GM18499 (cell line): ENCODE data around the gene SLC8A3.

Experiments
- ATAC-seq: cut with Tn5 transposase; IDR thresholded peaks from one replicate; pipeline ENCODE4 v1.9.1; 2021; ENCODE audit warnings: moderate number of reproducible peaks; ENCODE audit not compliant: insufficient read depth, unreplicated experiment

SLC8A3 gene

GRCh38 chr14:70033561-70033960 lies 155.2 kb downstream of the SLC8A3 start:
- ATAC-seq: no peak

GRCh38 chr14:70033116-70033515 lies 155.6 kb downstream of the SLC8A3 start:
- ATAC-seq: no peak

GRCh38 chr14:70032447-70032846 lies 156.3 kb downstream of the SLC8A3 start:
- ATAC-seq: no peak

GRCh38 chr14:70032016-70032415 lies 156.7 kb downstream of the SLC8A3 start:
- ATAC-seq: no peak

DNA sequence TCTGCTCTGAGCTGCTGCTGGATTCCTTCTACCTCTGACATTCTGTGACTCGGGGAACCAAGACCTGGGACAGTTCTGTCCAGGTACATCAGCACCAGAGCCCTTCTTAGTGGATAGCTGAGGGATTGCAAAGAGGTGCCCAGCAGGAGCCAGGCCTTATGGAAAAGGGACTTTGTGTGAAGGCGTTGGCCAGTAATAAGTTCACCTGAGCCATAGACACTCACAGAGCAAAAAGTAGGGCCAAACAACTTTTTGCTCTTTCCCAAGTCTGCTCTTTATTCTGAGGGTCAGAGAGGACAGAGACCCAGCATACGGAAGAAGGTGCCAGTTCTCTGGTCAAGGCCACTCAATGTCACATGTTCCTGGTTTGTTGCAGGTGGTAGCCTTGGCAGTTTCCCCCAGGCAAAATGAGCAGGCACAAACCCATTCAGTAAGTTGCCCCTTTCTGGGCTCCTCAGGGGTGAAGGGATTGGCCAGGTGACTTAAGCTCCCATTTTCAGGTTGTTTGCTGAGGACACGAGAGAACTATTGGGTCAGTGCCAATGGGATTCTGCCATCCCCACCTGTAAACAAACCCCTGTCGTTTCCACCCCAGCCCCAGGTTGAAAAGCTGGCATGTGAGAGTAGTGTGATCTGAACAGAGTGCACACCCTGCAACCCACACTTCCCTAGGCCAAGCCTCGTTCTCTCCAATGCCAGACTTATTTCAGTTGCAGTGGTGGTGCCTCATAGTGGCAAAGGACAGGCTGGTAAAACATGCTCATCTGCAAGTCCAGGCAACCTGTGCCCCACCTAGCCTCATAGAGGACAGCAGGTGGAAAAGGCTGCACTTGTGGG lies 159.2 kb downstream of the SLC8A3 start:
- ATAC-seq: no peak

GRCh38 chr14:70027785-70028428 lies 160.8 kb downstream of the SLC8A3 start:
- no peak for ATAC-seq

DNA sequence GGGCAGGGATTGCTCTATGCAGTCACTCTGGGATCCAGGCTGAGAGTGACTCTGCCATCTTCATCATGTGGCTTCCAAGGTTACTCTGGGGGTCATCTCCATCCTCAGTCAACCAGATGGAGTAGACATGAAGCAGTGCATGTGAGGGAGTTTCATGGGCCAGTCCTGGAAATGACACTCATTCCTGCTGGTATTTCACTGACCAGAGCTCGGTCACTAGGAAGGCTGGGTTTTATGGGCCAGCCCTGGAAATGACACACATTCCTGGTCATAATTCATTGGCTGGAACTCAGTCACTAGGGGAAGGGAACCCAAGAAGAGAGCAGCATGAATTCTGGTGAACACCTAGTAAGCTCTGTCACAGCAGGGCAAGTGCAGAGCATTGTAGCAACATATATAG lies 164.9 kb downstream of the SLC8A3 start:
- ATAC-seq: no peak

DNA sequence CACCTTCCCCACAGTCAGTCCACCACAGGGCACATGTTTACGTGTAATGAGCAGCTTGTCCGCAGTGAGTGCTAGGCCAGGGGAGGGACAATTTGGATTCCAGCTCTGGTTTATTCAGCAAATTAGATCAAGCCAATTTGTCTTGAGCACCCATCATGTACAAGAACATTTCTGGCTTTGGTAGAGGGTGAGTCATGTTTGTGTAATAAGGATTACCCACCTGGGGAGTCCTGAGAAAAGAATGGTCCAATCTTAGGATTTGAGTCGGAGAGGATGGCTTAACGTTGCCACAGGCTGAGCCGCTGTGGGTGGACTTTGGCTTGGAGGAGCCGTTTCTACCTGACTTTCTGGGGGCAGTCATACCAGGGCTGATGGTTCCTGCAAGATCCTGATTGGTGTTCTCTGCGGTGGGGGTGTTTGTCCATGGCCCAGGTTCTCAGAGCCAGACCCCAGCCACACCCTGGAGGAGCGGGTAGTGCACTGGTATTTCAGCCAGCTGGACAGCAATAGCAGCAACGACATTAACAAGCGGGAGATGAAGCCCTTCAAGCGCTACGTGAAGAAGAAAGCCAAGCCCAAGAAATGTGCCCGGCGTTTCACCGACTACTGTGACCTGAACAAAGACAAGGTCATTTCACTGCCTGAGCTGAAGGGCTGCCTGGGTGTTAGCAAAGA lies 165.8 kb downstream of the SLC8A3 start:
- ATAC-seq: no peak

- ATAC-seq: no peak
Measured at GRCh38 chr14:70021548-70022220, 167.1 kb downstream of the SLC8A3 start.

DNA sequence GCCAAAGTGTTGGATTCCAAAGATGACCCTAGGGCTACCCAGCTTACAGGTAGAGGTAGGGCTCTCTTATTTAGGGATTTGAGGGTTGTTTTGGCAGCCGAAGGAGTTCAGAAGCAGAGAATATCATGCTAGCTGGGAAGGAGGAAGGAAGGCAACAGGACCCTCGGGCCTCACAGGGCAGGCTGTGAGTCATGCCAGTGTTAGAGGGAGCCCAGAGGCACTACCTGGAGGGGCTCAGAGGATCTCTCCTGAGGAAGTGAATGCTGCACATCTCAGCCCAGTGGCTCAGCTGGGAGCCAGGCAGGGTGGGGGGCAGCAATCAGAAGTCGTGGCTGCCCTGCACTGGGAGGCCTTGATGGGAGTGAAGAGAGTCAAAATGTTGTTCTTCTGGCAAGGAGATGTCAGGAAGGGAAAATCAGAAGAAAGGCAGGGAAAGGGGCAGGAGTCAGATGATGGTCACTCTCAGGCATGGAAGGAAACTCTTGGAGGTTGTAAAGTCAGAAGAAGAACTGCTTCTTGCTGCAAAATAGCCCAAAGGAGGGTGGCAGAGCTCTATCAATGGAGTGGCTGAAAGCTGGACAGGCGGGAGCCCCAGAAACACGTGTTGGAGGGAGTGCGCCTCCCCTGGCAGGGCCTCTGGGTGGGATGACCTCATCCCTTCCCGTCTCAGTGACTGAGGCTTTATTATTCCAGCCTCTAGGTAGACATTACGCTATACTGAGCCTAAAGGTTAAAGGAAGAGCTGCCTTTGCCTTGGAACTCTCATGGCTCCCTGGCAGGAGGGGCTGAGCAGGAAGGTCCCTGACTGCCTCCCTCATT lies 168.2 kb downstream of the SLC8A3 start:
- ATAC-seq: no peak

- no peak for ATAC-seq
Measured at GRCh38 chr14:70019695-70020094, 169.1 kb downstream of the SLC8A3 start.

DNA sequence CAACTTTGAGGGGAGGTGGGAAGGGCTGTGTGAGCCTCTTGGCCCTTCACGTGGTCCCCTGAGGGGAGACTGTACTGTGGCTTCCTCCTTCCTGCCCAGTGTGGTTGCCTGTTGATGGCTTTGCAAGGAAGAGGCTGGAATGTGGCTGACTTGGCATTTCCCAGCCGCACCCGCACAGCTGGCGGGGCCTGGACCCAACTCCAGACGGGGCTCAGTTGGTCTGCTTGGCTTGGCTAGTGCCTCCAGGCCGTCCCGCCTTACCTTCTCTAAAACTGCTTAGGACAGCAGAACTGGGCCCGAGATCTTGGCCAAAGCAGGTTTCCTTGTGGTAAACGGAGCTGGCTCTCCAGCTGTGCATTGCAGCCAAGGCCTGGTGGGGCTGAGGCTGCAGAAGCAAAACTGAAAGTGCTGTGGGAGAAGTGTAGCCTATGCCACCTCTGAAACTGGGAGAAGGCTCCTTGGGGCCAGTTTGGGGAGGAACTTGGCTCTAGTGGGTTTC lies 170.0 kb downstream of the SLC8A3 start:
- ATAC-seq: no peak

DNA sequence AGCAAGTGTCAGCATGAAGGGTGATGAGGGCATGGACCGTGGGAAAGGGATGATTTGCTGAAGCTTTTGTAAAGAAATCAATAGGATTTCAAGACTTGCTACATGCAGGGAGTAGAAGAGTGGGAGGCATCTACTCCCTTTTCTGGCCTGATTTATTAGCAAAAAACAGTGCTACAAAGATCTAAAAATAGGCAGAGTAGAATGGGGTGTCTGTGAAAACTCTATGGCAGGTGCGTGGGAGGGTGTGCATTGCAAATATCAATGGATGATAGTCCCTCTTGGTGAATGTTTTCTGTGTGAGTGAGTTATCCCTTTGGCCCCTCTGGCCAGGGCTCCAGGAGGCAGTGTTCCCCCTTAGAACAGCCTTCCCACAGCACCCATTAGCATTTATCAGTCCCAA lies 170.5 kb downstream of the SLC8A3 start:
- ATAC-seq: no peak

DNA sequence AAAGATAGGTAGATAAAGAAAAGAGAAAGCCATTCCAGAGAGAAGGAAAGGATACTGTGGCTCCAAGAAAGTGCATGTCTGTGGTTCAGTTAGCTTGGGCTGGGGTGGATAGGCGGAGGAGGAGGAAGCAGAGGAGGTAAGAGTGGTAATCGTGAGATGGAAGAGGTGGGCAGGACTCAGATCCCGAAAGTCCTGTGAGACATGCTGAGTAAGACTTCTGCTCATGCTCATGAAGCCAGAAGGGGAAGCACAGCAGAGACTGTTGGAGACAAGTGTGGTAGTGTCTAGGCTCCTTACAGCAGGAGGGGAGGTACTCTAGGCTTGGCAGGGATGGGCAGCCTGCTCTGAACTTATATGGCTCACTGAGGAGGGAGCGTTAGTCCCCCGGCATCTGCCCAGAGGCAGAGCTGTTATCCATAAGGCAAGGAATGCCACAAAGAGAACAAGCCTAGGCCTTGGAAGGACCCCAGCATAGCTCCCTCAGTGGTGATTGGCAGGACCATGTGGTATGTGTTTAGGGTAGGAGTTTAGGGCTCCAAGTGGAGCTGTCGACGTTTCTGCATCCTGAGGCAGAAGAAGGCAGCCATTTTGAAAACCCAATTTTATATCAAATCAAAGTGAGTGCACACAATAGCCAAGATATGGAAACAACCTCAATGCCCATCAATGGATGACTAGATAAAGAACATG lies 174.2 kb downstream of the SLC8A3 start:
- ATAC-seq: no peak

DNA sequence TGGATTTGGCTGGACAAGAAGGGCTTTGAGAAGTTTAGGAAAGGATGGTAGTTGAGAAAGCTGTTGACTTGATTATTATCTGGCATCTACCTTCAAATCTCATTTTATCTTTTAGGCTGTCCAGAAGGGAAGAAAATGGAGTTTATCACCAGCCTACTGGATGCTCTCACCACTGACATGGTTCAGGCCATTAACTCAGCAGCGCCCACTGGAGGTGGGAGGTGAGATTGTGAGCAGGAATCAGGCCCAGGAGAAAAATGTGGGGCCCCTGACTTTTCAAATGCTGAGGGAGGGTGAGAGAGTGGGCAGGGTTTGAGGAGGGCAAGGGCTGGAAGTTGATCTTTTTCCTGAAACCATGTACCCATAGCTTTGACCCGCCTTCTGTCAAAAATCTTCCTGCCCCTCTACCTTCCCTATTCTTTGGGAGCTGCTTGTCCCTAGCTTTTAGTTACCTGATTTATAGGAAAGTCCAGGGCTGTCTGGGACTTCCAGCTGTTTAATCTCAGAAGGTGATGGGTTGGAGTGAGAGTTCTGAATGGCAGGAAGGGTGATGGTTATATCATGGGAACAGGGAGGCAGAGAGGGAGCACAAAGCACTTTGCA lies 175.4 kb downstream of the SLC8A3 start:
- no peak for ATAC-seq

- no peak for ATAC-seq
Measured at GRCh38 chr14:70011708-70012107, 177.0 kb downstream of the SLC8A3 start.

GRCh38 chr14:70011098-70011497 lies 177.7 kb downstream of the SLC8A3 start:
- ATAC-seq: no peak

DNA sequence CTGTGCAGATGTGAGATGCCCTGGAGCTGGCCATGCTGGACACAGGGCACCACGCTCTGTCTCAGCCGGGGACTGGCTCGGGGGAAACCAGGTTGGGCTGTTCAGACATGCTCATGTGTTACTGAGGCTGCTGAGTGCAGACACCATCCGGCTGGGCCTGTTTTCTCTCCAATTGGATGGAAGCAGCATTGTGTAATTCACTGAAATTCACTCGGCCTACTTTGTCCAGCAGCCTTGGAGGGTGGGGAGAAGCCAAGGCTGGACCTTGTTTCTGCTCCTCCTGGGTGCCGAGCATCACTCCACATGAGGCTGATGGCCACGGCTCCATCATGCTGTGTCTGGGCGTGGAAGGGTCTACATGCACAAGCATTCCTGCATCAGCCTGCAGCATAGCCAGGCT lies 178.8 kb downstream of the SLC8A3 start:
- no peak for ATAC-seq
